HG02763 (cell line): ENCODE results near the gene EML1.

Source experiments
- ATAC-seq: cut with Tn5 transposase; IDR thresholded peaks from one replicate; pipeline ENCODE4 v1.9.1; 2021; ENCODE audit warnings: mild to moderate bottlenecking, moderate library complexity; ENCODE audit not compliant: unreplicated experiment

The EML1 gene, protein sequence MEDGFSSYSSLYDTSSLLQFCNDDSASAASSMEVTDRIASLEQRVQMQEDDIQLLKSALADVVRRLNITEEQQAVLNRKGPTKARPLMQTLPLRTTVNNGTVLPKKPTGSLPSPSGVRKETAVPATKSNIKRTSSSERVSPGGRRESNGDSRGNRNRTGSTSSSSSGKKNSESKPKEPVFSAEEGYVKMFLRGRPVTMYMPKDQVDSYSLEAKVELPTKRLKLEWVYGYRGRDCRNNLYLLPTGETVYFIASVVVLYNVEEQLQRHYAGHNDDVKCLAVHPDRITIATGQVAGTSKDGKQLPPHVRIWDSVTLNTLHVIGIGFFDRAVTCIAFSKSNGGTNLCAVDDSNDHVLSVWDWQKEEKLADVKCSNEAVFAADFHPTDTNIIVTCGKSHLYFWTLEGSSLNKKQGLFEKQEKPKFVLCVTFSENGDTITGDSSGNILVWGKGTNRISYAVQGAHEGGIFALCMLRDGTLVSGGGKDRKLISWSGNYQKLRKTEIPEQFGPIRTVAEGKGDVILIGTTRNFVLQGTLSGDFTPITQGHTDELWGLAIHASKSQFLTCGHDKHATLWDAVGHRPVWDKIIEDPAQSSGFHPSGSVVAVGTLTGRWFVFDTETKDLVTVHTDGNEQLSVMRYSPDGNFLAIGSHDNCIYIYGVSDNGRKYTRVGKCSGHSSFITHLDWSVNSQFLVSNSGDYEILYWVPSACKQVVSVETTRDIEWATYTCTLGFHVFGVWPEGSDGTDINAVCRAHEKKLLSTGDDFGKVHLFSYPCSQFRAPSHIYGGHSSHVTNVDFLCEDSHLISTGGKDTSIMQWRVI

DNA sequence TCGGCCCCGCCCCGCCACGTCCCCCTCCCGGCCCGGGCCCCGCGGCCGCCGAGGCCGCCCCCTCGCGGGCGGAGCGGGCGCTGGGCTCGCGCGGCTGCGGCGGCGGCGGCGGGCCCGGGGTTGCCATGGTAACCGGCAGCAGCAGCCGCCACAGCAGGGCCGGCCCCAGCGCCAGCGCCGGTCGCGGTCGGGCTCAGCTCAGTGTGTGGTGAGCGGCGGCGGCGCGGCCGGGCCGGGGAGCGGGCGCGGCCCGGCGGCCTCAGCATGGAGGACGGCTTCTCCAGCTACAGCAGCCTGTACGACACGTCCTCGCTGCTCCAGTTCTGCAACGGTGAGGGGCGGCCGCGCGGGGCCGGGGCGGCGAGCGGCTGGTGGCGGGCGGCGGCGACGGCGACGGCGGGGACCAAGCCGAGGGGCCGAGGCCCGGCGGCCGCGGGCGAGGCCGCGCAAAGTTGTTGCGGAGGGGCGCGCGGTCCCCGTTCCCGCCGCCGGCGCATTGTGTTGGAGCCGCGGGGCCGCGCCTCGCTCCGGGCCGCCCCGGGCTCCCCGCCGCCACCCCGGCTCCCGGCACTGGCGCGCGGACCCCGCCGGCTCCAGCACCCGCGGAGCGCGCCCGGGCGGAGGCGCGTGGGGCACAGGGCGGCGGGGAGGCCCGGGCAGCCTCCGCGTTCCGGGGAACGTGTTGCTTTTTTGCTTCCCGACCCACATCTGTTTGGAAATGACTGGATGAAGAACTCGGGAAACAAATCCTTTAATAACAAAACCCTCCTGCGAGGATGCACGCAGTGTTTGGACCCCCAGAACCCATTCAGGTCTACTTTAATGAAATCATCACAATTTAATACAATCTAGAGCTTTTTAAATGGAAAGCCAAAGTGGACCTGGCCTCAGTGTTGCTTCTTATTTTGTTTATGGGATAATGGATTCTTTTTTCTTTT is at the start of gene EML1:
Gene EML1, plus strand, starts transcription at position 201 of the 938 bp plus-strand sequence. Its CDS starts 64 bp downstream, at position 265.
- ATAC-seq: peak; percentile 88

DNA sequence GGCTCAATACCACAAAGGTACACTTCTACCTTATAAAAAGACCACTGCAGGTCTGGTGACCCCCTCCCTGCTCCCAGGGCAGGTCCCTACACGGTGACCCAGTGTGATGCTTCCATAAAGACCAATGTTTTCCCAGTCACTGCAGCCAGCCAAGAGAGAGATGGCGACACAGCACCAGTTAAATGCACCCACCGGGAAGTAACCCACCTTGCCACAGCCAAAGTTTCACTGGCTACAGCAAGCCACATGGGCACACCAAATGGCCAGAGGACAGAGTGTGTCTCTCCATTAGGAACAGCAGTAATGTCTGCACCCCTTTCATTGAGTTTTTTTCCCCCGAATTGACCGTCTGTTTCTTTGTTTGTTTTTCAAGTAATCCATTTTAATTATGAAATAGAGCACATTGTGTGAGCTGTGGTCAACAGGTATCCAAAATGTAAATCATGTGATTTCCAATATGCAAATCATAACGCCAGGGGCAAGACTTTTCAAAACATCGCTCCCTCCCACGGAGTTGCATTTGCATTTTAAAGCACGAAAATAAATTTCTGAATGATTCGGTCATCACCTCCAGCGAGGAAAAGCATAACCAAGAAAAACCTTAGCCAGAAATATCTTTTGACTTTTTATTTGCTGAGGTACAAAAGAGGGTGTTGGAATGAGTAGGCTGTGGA is 48.9 kb upstream of the EML1 start:
- no peak for ATAC-seq

DNA sequence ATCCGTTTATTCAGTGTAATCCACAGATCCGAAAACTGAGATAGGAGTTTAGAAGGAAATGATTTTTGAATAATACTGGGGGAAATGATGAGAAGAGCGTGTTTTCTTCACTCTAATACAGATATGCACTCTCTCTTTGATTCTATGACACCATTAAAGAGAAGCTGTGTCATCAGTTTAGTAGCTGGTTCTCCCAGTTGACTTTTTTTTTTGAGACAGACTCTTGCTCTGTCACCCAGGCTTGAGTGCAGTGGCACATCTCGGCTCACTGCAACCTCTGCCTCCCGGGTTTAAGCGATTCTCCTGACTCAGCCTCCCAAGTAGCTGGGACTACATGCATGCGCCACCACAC is 48.4 kb upstream of the EML1 start:
- ATAC-seq: no peak

DNA sequence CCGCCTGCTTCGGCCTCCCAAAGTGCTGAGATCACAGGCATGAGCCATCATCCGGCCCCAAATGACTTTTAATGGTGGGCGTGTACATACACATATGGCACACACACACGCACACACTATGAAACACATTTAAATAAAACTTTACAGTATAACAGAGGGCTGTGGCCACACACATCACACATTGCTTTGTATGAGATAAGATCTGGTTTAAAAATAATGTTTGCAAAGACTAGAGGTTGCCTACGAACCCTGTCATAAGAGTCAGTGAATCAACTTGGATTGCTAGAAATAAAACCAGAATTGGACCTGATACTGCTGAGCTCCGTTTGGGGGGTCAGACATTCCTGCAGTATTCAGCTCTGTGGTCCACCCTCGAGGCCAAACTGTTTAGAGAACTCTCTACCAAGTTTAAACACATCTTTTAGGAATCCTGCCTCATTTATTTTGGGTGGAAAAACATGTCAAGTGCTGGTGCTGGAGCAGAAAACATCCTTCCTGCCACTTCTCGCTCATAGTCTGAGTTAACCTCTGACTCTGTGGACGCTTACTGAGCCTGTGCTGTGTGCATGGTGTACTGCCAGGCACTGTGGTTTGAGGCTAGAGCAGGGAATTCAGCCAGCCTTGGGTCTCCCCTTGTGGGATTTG is 47.8 kb upstream of the EML1 start:
- ATAC-seq: no peak

DNA sequence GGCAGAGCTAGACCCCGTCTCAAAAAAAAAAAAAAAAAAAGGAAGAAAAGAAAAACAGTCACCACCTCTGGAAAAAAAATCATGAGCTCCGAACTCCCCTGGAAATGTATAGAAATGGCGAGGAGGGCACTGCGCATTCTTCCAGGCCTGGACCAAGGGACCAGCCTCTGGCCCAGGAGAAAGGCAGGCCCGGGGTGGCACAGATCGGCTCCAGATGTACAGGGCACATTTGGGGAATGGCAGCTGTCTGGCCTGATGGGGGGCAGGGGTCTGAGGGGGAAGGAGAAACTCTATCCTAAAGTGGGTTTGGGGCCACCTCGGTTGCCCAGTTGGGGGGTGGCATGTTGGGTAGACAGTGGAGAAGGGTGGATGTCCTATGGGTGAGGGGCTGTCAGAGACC is 46.0 kb upstream of the EML1 start:
- no peak for ATAC-seq

DNA sequence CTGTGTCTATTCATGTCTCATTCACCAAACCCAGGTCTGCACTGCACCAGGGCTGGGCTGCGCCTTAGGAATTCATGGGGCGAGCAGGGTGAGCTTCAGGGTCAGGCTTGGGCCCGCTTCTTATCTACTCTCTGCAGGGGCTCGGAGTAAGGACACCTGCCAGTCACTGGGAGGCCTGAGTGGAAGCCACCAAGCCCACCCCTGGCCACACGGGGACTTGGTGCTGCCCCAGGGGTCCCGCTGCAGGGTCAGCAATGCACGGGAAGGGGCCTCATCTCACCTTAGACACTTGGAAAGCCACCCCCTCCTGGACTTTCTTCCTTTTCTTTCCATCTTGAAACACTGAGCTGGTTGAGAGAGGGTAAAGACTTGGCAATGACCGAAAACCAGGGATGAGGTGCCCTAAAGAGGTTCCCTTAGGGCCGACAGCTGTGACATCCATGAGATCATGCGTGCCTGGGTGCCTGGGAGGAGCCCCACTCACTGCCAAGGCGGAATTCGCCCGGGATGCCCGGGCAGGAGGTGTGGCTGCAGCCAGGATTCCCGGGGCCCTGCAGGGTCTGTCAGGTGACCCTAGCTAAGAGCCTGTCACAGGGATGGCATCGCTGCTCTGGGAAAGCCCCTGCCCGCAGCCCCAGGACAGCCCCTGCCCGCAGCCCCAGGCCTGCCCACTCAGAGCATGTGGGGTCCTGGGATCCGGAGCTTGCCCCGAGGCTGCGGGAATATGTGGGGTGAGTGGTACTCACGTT is 45.5 kb upstream of the EML1 start:
- ATAC-seq: no peak

DNA sequence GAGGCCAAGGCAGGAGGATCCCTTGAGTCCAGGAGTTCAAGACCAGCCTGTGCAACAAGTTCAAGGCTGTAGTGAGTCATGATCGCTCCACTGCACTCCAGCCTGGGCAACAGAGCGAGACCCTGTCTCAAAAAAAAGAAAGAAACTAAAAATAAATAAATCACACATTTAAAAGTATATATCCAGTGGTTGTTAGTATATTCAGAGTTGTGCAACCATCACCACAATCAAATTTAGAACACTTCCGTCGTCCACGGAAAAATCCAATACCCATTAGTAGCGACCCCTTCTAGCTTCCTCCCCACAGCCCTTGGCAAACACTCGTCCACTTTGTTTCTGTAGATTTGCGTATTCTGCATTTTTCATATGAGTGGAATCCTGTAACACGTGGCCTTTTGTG is 44.7 kb upstream of the EML1 start:
- ATAC-seq: no peak

DNA sequence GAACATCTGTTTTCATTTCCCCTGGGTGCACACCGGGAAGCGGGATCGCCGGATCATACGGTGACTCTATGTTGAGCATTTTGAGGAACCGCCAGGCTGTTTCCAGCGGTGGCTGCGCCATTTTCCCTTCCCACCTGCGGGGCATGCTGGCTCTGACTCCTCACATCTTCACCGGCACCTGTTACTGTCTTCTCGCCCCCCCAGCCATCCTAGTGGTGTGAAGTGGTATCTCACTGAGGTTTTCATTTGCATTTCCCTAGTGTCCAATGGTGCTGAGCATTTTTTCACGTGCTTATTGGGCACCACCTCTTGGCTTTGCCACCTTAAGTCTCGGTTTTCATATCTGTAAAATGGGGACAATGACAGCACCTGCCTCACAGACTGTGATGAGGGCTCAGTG is 44.1 kb upstream of the EML1 start:
- ATAC-seq: no peak

DNA sequence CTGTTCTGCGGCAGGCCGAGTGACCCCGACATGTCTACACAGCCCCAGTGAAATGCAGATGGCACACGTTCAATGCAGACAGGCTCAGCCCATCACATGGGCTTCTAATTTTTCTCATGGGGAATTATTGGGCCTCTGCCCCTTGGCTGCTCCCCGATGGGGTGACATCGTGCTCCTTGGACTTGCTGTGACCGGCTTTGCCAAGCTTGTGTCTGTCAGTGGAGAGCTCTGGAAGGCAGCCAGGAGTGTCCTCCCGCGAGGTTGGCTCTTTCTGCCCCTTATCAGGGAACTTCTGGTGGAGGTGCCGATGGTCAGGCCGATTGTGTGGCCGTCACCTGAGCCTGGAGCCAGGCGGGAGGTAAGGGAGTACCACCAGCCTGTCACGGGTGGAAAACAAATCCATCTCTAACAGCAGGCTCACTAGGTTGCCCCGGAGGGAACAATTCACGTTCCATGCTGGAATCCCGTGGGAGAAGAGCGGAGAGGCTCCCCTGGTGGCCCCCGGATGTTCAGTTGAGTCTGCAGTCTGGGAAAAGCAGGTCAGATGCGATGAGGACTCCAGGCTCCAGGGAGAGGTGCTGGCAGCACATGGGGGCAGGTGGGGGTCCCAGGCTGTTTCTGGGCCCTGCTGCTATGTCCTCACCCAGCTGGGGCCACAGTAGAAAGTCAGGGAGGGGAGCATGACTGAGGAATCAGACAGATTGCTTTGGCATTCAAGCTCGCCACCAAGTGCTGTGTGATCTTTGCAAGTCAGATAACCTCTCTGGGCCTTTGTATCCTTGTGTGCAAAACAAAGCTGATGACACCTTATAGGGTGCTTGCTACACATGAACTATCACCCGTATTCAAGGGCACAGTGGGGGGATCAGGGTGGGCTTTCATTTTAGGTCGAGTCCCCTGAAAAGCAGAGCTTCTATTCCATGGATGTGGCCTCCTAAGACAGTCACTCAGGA is 43.2 kb upstream of the EML1 start:
- no peak for ATAC-seq

DNA sequence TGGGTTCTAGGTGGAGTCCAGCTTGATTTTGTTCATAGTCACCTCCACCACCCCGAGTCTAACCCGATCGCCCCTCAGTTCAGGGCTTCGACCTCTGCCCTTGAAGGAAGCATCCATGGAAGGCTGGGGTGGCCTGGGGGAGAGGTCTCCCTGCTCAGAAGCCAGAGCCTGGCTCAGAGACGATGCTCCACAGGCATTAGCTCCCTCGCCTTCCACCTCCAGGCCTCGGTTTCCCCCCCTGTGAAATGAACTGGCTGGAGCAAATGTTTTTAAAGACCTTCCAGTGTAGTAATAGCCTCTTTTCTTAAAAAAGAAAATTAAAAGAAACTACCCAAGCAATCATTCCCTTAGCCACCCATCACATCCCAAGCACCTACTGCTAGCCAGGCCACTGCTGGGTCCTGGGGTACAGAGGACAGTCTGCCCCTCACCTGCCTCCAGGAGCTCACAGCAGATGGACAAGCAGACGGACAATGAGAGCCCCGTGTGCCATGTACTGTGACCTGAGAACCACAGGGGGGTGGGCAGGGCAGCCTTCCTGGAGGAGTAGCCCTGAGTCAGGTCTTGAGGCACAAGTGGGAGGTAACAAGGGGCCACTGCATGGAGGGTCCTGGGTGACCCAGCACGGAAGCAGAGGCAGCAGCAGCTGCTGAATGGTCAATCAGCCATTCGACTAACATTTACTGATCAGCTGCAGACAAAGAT is 42.3 kb upstream of the EML1 start:
- ATAC-seq: no peak

DNA sequence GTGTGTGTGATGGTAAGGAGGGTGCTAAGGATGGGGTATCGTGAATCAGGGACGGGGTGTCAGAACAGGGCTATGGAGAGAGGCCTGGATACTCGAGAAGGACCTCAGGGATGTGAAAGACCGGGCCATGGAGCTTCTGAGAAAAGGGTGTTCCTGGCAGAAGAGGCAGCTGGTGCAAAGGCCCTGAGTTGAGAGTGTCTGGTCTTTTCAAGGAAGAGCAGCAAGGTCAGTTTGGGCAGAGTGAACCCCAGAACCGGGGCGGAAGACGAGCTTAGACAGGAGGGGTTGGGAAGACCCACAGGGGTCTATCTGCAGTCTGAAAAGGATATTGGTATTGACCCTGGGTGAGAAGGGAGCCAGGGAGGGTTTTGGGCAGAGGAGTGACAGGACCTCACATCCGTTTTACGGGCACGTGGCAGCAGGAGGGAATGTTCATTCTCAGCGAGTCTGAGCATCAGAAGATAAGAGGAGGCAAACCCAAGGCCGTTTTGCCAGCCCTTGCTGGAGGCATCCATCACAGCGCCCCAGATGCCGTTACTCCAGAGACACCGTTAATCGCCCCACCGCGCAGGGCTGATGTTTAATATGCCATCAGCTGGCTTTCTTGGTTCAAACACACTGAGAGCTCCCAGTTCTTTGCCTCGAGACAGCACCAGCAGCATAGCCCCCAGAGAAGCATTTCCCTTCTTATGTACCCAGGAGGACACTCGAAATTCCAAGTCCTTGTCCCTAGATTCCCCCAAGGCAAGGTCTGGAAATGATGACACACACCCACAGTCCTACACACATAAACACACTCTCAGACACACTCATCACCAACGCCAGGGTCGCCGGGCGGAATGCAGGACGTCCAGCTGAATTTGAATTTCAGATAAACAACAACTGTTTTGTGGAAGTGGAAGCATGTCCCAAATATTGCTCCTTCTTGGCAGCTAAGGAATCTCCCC is 41.4 kb upstream of the EML1 start:
- ATAC-seq: no peak

DNA sequence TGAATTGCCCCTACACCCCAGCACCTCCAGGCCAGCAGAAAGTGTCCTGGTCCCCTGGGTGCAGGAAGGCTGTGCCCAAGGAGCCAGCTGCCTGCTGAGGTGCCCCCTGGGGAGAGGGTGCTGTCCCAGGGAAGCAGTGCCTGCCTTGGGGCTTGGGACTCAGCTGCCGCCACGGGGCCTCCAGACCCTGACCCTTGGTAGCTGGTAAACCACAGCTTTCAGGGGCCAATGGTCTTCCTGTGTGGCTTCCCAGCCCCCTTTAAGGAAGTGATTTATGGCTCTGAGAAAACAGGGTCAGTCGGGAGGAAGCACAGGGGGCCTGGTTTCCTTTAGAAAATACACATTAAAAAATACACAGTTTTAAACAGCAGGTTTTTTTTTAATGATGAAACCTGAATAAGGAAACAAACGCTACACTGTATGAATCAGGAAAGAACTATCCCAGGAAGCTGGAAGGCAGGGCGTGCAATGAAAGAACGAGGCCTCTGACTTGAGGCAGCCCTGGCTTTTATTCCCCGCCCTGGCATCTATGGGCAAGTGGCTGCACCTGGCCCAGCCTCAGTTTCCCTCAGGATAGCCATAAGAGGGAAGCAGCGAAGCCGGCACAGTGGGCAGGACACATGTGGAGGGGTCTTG is 40.6 kb upstream of the EML1 start:
- ATAC-seq: no peak

DNA sequence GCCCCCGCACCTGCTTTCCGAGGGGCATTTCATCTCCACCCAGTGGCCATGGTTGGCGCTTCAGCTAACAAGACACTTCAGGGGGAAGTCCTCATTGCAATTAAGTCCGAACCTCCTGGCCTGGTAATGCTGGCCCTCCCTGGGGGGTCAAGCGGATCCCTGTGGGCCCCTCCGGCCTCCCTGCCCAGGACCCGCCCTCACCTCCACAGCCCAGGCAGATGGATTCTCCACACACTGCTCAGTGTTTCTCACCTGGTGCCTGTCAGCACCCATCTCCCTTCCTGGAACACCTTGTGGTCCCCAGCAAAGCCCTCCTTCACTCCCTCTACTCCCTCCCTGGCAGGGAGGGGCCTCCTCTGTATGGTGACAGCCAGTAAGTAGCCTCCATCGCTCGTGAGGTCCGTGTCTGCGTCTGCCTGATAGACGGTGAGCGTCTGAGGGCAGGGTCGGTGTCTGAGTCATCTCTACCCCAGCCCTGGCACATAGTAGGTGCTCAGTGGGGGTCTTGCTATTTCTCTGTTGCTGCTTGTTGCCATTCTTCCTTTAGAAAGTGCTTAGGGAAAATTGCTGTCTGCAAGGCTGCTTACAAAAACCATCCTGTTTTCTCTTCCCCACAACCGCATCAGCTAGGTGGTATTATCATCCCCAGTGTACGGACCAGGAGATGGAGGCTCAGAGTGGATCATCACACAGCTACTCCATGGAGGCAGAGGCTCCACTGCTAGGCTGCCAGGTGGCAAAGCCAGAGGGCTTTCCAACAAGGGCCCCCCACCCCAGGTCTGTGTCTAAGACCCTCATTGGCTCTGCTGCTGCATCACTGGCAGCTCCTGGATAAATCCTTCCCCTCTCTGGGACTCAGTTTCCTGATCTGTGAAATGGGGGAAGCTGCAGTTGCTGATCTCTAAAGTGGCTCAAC is 39.7 kb upstream of the EML1 start:
- no peak for ATAC-seq

DNA sequence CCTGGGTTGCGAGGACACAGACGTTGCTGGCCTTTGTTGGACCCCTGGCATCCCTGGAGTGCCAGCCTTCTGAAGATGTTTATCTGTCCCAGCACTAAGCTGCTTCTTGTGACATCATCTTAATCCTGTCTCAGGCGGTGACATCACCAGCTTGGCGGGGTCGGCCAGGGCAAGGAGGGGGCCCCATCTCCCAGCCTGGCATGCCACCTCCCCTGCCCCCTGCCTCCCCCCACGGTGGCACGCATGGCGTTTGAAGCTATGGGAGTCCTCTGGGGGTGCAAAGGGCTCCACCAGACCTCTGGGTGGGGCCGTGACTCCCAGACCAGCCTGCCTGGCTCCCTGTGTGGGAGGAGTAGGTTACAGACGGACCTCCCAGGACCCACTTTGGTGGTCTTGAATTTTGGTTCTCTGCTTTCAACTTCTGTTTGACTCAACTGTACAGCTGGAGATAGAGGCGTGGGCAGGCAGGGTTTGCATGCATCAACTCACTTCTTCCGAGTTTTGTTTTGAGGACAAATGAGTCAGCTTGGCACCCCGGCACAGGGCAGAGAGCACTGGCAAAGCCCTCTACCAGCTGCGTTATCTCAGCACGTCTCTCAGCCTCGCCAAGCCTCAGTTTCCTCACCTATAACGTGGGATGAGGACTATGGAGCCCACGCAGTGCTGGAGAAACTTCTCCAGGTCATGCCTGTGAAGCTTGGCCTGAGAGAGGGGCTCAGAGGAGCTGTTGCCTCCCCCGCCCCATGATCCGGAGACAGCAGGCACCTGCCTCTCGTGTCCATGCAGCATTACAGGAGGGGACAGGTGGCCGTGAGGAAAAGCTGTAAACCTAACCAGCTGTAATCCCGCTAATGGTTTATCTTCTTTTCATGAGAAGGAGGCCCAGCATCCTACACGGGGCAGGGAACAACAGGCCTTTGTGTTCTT is 38.8 kb upstream of the EML1 start:
- ATAC-seq: no peak
